Suprapubic skin (tissue), 3 donors: ENCODE data around the gene MFSD6.

ENCODE experiments used
- POLR2A ChIP-seq, 2 donors: fragments of 450-650 bp; IDR thresholded peaks; one replicate each; pipeline ENCODE4 v1.6.1; 2017; ENCODE audit warnings: antibody characterized with exemption in 2 of 2, mild to moderate bottlenecking in 2 of 2, moderate library complexity in 2 of 2
- TF ChIP-seq, protein P1 (sequence below), 2 donors: fragments of 200-600 bp in 1 of 2; fragments of 450-650 bp in 1 of 2; sonication (generic) in 1 of 2; IDR thresholded peaks; one replicate each; pipeline ENCODE4 v1.5.1; 2016 to 2019; ENCODE audit warnings: antibody characterized with exemption in 2 of 2, mild to moderate bottlenecking in 1 of 2, moderate library complexity in 1 of 2

GRCh38 chr2:190501702-190502407 lies 93.7 kb downstream of the MFSD6 start:
- no peak for TF ChIP-seq POLR2A (IDR thresholded peaks at IDR 0.05)
- TF ChIP-seq, protein P1, sequence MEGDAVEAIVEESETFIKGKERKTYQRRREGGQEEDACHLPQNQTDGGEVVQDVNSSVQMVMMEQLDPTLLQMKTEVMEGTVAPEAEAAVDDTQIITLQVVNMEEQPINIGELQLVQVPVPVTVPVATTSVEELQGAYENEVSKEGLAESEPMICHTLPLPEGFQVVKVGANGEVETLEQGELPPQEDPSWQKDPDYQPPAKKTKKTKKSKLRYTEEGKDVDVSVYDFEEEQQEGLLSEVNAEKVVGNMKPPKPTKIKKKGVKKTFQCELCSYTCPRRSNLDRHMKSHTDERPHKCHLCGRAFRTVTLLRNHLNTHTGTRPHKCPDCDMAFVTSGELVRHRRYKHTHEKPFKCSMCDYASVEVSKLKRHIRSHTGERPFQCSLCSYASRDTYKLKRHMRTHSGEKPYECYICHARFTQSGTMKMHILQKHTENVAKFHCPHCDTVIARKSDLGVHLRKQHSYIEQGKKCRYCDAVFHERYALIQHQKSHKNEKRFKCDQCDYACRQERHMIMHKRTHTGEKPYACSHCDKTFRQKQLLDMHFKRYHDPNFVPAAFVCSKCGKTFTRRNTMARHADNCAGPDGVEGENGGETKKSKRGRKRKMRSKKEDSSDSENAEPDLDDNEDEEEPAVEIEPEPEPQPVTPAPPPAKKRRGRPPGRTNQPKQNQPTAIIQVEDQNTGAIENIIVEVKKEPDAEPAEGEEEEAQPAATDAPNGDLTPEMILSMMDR (IDR thresholded peaks at IDR 0.05): no peak
